GM23338 (cell line): Measurements from ENCODE around the gene UBA1. TPM values are rescaled to one million over a fixed set of nuclear protein-coding genes. Genes with fewer than 3 reads are reported as not detected.

ENCODE experiments used
- ATAC-seq: fragments of 200-7000 bp; cut with Tn5 transposase; 3 replicates; pipeline ENCODE4 v1.9.1; 2020
- DNase-seq: peaks from one replicate; pipeline ENCODE4 v3.0.0-alpha.2; 2015; ENCODE audit warnings: low spot score
- H2AFZ ChIP-seq: fragments of 200-600 bp; sonication (generic); 2 replicates; pipeline ENCODE4 v1.8.0; 2016; ENCODE audit warnings: antibody characterized with exemption, mild to moderate bottlenecking, moderate library complexity
- H3F3A ChIP-seq: fragments of 200-600 bp; sonication (generic); replicated peaks from 2 replicates; pipeline ENCODE4 v1.8.0; 2017; ENCODE audit warnings: antibody characterized with exemption, mixed run types, low read depth
- H3K27ac ChIP-seq: fragments of 200-600 bp; sonication (generic); 2 replicates; pipeline ENCODE4 v1.6.1; 2016; ENCODE audit warnings: low read depth
- H3K27me3 ChIP-seq: fragments of 200-600 bp; sonication (generic); 2 replicates; pipeline ENCODE4 v1.8.0; 2016; ENCODE audit warnings: mild to moderate bottlenecking, mixed run types, moderate library complexity; ENCODE audit not compliant: insufficient read depth
- H3K36me3 ChIP-seq: fragments of 200-600 bp; sonication (generic); 2 replicates; pipeline ENCODE4 v1.8.0; 2016; ENCODE audit warnings: mild to moderate bottlenecking; ENCODE audit not compliant: insufficient read depth
- H3K4me1 ChIP-seq: fragments of 200-600 bp; sonication (generic); 2 replicates; pipeline ENCODE4 v1.8.0; 2016; ENCODE audit warnings: mild to moderate bottlenecking, moderate library complexity; ENCODE audit not compliant: insufficient read depth
- H3K4me2 ChIP-seq: fragments of 200-600 bp; sonication (generic); 2 replicates; pipeline ENCODE4 v1.7.1; 2017; ENCODE audit warnings: mixed run types
- H3K4me3 ChIP-seq: fragments of 200-600 bp; sonication (generic); 2 replicates; pipeline ENCODE4 v1.6.1; 2016; ENCODE audit warnings: mixed run types
- H3K79me2 ChIP-seq: fragments of 200-600 bp; sonication (generic); replicated peaks from 2 replicates; pipeline ENCODE4 v1.8.0; 2017; ENCODE audit warnings: mild to moderate bottlenecking; ENCODE audit not compliant: insufficient read depth
- H3K9me2 ChIP-seq: fragments of 200-600 bp; sonication (generic); 2 replicates; pipeline ENCODE4 v1.8.0; 2017; ENCODE audit not compliant: insufficient read depth
- H4K20me1 ChIP-seq: fragments of 200-600 bp; sonication (generic); replicated peaks from 2 replicates; pipeline ENCODE4 v1.8.0; 2017; ENCODE audit warnings: mild to moderate bottlenecking; ENCODE audit not compliant: insufficient read depth
- H3K27ac Mint-ChIP-seq: 2 replicates; pipeline ENCODE4 v1.8.0; 2020; ENCODE audit warnings: inconsistent platforms, mild to moderate bottlenecking, moderate library complexity, mixed read lengths
- H3K27me3 Mint-ChIP-seq: 3 replicates; pipeline ENCODE4 v1.8.0; 2022; ENCODE audit warnings: low read depth, mild to moderate bottlenecking, moderate library complexity, mixed read lengths, inconsistent platforms; ENCODE audit not compliant: insufficient read depth, poor library complexity
- H3K36me3 Mint-ChIP-seq: 3 replicates; pipeline ENCODE4 v1.8.0; 2021; ENCODE audit warnings: low read depth, mild to moderate bottlenecking, inconsistent platforms, moderate library complexity, mixed read lengths
- H3K4me1 Mint-ChIP-seq: 3 replicates; pipeline ENCODE4 v1.8.0; 2020; ENCODE audit warnings: mild to moderate bottlenecking, inconsistent platforms, mixed read lengths
- H3K4me3 Mint-ChIP-seq: 3 replicates; pipeline ENCODE4 v1.8.0; 2021; ENCODE audit warnings: moderate library complexity, mild to moderate bottlenecking, inconsistent platforms, mixed read lengths
- H3K9me3 Mint-ChIP-seq: 3 replicates; pipeline ENCODE4 v1.8.0; 2020; ENCODE audit warnings: moderate library complexity, mild to moderate bottlenecking, inconsistent platforms, mixed read lengths
- CREB1 ChIP-seq: fragments of 250-450 bp; sonication (Bioruptor Pico); IDR thresholded peaks from 2 replicates; pipeline ENCODE4 v1.5.0; 2020; ENCODE audit warnings: low read depth, mild to moderate bottlenecking, moderate library complexity
- CTCF ChIP-seq, 2 experiments: fragments of 200-600 bp in 1 of 2; sonication (generic) in 1 of 2; conservative IDR thresholded peaks; 2 replicates each; pipeline versions ENCODE4 v1.5.1 to v1.6.1; 2016 to 2017; ENCODE audit warnings: antibody characterized with exemption in 2 of 2, low read depth in 2 of 2, mild to moderate bottlenecking in 2 of 2, moderate library complexity in 1 of 2
- ETS1 ChIP-seq: IDR thresholded peaks from 2 replicates; pipeline ENCODE4 v1.6.1; 2016; ENCODE audit warnings: antibody characterized with exemption
- EZH2 ChIP-seq: fragments of 200-600 bp; sonication (generic); IDR thresholded peaks from one replicate; pipeline ENCODE4 v1.8.0; 2017; ENCODE audit warnings: antibody characterized with exemption, mild to moderate bottlenecking, low read depth; ENCODE audit not compliant: unreplicated experiment
- EZH2phosphoT487 ChIP-seq: fragments of 200-600 bp; sonication (generic); IDR thresholded peaks from one replicate; pipeline ENCODE4 v1.8.1; 2018; ENCODE audit warnings: antibody characterized with exemption; ENCODE audit not compliant: unreplicated experiment
- JUNB ChIP-seq: IDR thresholded peaks from one replicate; pipeline ENCODE4 v1.6.1; 2016; ENCODE audit warnings: antibody characterized with exemption; ENCODE audit not compliant: unreplicated experiment
- NANOG ChIP-seq: IDR thresholded peaks from 2 replicates; pipeline ENCODE4 v1.6.1; 2016; ENCODE audit warnings: antibody characterized with exemption, borderline replicate concordance
- POLR2AphosphoS5 ChIP-seq: IDR thresholded peaks from 2 replicates; pipeline ENCODE4 v1.6.1; 2016; ENCODE audit warnings: antibody characterized with exemption, low read depth
- STAT1 ChIP-seq: IDR thresholded peaks from one replicate; pipeline ENCODE4 v1.6.1; 2016; ENCODE audit warnings: antibody characterized with exemption; ENCODE audit not compliant: unreplicated experiment
- ZNF114 ChIP-seq: fragments of 250-450 bp; sonication (Bioruptor Pico); IDR thresholded peaks from 2 replicates; pipeline ENCODE4 v1.5.0; 2020; ENCODE audit warnings: mild to moderate bottlenecking, moderate library complexity
- ZNF331 ChIP-seq: fragments of 250-450 bp; sonication (Bioruptor Pico); IDR thresholded peaks from 2 replicates; pipeline ENCODE4 v1.5.0; 2020; ENCODE audit warnings: low read depth, mild to moderate bottlenecking, moderate library complexity
- polyA plus RNA-seq: library from polyadenylated mRNA; unstranded; fragments of >200 nt; fragmentation: Nextera tagmentation; extraction: Ambion mirVana; gene quantifications from 2 replicates; pipeline ENCODE4 v1.2.1, GENCODE V29; 2016
- total RNA-seq: library from RNA; depleted of rRNA; stranded (reverse); fragments of >200 nt; shearing (Covaris generic); gene quantifications from 2 replicates; pipeline ENCODE4 v1.2.3, GENCODE V29; 2014
- TF ChIP-seq, protein P1 (sequence below): fragments of 250-450 bp; sonication (Bioruptor Pico); IDR thresholded peaks from 2 replicates; pipeline ENCODE4 v1.5.0; 2020; ENCODE audit warnings: mild to moderate bottlenecking, moderate library complexity
- TF ChIP-seq, protein P2 (sequence below): IDR thresholded peaks from one replicate; pipeline ENCODE4 v1.6.1; 2018; ENCODE audit warnings: antibody characterized with exemption; ENCODE audit not compliant: unreplicated experiment

Gene UBA1
- total and polyA plus RNA-seq, 2 experiments from 2014 or later = 104 to 377 TPM

- peaks cover 48% of the 10 kb centered on the region for H3K36me3 Mint-ChIP-seq
- H3K4me1 Mint-ChIP-seq = peaks cover 49% of the 10 kb centered on the region
- peaks cover 2% of the 10 kb centered on the region; the same call in 1 of the 2 replicates for H3K36me3 ChIP-seq
- H3K27me3 Mint-ChIP-seq = peaks cover 30% of the 10 kb centered on the region
- peak overlapping the region; percentile 94 for H3K4me3 Mint-ChIP-seq
- peak overlapping the region; percentile 91; the same call in 1 of the 2 replicates for H3K27ac ChIP-seq
- H3K79me2 ChIP-seq = peaks cover 49% of the 10 kb centered on the region
- no peaks in the 10 kb centered on the region for H3F3A ChIP-seq
- H2AFZ ChIP-seq = no peak overlapping the region
- H3K27me3 ChIP-seq = no peaks in the 10 kb centered on the region
- H3K27ac Mint-ChIP-seq = peak overlapping the region; percentile 98
- TF ChIP-seq, protein P1, sequence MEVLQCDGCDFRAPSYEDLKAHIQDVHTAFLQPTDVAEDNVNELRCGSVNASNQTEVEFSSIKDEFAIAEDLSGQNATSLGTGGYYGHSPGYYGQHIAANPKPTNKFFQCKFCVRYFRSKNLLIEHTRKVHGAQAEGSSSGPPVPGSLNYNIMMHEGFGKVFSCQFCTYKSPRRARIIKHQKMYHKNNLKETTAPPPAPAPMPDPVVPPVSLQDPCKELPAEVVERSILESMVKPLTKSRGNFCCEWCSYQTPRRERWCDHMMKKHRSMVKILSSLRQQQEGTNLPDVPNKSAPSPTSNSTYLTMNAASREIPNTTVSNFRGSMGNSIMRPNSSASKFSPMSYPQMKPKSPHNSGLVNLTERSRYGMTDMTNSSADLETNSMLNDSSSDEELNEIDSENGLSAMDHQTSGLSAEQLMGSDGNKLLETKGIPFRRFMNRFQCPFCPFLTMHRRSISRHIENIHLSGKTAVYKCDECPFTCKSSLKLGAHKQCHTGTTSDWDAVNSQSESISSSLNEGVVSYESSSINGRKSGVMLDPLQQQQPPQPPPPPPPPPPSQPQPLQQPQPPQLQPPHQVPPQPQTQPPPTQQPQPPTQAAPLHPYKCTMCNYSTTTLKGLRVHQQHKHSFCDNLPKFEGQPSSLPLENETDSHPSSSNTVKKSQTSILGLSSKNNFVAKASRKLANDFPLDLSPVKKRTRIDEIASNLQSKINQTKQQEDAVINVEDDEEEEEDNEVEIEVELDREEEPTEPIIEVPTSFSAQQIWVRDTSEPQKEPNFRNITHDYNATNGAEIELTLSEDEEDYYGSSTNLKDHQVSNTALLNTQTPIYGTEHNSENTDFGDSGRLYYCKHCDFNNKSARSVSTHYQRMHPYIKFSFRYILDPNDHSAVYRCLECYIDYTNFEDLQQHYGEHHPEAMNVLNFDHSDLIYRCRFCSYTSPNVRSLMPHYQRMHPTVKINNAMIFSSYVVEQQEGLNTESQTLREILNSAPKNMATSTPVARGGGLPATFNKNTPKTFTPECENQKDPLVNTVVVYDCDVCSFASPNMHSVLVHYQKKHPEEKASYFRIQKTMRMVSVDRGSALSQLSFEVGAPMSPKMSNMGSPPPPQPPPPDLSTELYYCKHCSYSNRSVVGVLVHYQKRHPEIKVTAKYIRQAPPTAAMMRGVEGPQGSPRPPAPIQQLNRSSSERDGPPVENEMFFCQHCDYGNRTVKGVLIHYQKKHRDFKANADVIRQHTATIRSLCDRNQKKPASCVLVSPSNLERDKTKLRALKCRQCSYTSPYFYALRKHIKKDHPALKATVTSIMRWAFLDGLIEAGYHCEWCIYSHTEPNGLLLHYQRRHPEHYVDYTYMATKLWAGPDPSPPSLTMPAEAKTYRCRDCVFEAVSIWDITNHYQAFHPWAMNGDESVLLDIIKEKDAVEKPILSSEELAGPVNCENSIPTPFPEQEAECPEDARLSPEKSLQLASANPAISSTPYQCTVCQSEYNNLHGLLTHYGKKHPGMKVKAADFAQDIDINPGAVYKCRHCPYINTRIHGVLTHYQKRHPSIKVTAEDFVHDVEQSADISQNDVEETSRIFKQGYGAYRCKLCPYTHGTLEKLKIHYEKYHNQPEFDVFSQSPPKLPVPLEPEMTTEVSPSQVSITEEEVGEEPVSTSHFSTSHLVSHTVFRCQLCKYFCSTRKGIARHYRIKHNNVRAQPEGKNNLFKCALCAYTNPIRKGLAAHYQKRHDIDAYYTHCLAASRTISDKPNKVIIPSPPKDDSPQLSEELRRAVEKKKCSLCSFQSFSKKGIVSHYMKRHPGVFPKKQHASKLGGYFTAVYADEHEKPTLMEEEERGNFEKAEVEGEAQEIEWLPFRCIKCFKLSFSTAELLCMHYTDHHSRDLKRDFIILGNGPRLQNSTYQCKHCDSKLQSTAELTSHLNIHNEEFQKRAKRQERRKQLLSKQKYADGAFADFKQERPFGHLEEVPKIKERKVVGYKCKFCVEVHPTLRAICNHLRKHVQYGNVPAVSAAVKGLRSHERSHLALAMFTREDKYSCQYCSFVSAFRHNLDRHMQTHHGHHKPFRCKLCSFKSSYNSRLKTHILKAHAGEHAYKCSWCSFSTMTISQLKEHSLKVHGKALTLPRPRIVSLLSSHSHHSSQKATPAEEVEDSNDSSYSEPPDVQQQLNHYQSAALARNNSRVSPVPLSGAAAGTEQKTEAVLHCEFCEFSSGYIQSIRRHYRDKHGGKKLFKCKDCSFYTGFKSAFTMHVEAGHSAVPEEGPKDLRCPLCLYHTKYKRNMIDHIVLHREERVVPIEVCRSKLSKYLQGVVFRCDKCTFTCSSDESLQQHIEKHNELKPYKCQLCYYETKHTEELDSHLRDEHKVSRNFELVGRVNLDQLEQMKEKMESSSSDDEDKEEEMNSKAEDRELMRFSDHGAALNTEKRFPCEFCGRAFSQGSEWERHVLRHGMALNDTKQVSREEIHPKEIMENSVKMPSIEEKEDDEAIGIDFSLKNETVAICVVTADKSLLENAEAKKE (CRISPR knock-in tag) = no peak
- TF ChIP-seq ZNF331 (no peak), CTCF (conservative IDR thresholded peaks at IDR 0.05; ENCODE audit: low read depth in 2 of 2) (no peak), ETS1 (no peak), NANOG (no peak), STAT1 (no peak), CREB1 (CRISPR knock-in tag) (no peak), ZNF114 (CRISPR knock-in tag) (no peak), JUNB (no peak), EZH2 (no peak), POLR2AphosphoS5 (no peak), EZH2phosphoT487 (no peak)
- TF ChIP-seq, protein P2, sequence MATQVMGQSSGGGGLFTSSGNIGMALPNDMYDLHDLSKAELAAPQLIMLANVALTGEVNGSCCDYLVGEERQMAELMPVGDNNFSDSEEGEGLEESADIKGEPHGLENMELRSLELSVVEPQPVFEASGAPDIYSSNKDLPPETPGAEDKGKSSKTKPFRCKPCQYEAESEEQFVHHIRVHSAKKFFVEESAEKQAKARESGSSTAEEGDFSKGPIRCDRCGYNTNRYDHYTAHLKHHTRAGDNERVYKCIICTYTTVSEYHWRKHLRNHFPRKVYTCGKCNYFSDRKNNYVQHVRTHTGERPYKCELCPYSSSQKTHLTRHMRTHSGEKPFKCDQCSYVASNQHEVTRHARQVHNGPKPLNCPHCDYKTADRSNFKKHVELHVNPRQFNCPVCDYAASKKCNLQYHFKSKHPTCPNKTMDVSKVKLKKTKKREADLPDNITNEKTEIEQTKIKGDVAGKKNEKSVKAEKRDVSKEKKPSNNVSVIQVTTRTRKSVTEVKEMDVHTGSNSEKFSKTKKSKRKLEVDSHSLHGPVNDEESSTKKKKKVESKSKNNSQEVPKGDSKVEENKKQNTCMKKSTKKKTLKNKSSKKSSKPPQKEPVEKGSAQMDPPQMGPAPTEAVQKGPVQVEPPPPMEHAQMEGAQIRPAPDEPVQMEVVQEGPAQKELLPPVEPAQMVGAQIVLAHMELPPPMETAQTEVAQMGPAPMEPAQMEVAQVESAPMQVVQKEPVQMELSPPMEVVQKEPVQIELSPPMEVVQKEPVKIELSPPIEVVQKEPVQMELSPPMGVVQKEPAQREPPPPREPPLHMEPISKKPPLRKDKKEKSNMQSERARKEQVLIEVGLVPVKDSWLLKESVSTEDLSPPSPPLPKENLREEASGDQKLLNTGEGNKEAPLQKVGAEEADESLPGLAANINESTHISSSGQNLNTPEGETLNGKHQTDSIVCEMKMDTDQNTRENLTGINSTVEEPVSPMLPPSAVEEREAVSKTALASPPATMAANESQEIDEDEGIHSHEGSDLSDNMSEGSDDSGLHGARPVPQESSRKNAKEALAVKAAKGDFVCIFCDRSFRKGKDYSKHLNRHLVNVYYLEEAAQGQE = no peak
- no peaks in the 10 kb centered on the region for H3K9me3 Mint-ChIP-seq
- no peaks in the 10 kb centered on the region for H3K9me2 ChIP-seq
- peak overlapping the region; percentile 82 for H3K4me3 ChIP-seq
- peak overlapping the region; percentile 86 for H3K4me2 ChIP-seq
- peaks cover 28% of the 10 kb centered on the region for H3K4me1 ChIP-seq
- peaks cover 8% of the 10 kb centered on the region for H4K20me1 ChIP-seq
- ATAC-seq = no peak
- DNase-seq = no peak
Measured at GRCh38 chrX:47194194-47194787, 662 bp downstream of the UBA1 start.
